Measurements from ENCODE around the gene APOD.

APOD gene

DNA sequence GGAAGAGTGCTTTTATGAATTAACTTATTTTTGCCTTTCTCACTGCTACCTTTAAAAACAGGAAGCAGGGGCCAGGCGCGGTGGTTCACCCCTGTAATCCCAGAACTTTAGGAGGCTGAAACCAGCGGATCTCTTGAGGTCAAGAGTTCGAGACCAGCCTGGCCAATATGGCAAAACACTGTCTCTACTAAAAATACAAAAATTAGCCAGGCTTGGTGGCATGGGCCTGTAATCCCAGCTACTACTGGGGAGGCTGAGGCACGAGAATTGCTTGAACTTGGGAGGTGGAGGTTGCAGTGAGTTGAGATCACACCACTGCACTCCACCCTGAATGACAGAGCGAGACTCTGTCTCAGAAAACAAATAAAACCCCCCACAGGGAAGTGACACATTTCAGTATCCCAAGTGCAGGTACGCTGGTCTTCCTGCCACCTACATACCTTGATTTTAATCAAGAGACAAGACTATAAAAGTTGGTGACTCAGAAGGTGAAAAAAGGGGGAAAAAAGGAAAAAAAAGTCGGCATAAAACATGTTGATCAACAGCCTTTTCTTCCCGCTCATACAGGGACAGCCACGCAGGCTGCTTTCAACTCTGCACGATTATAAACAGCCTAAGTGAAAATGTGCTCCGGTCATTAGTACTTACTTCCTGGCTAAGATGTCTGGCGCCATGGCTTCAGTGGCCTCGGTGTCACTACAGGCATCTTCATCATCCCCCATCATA, 59.4 kb downstream of the APOD start:
- DNase-seq (ENCODE audit: low read depth in 2 of 2) = no peak

DNA sequence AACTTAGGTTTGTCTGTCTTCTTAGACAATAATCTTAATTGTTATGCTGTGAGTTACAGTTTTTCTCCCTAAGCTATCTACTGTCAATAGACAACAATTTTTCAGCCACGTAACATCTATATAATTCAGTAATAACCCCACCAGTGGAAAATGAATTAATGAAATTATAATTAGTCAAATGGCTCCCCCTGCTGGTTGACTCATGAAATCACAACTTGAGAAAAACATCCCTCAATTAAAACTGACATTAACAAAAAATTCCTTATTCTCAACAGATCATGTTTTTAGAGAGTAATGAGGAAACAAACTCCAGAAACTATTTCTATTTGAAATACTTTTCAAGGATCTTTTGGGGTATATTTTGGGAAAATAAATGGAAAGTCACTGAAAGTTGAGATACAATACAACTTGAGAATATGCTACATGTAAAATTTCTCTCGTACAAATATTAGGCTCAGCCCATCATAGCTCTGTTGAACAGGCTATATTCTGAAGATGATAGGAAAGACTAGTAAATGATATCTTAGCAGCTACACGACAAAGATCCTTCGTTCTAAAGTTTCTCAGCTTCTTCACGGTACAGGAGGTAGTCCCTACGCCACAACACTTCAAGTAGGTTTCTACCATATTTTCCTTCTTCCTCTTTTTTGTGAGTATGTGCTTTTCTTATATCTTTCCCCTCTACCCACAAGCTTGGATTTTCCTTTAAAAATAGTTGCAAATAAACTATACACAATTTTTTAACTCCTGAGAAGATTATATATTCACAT, 61.3 kb downstream of the APOD start:
- no peak for DNase-seq (ENCODE audit: low read depth in 2 of 2)

Data from stimulated activated CD4-positive, alpha-beta T cell treated with anti-CD3 and anti-CD28 coated beads, Interleukin-1b, Interleukin-23, amount 100 ng/mL, for 1 hour (primary cell).